H1 (cell line): ENCODE data around the gene CENPX.

Experiments
- ASH2L ChIP-seq: fragments of 200-600, 300-600 bp; sonication (generic); IDR thresholded peaks from one replicate; pipeline ENCODE4 v1.7.1; 2017; ENCODE audit warnings: low read length
- CEBPB ChIP-seq: IDR thresholded peaks from 2 replicates; pipeline ENCODE4 v1.6.1; 2012; ENCODE audit warnings: low read depth, low read length
- CREB1 ChIP-seq: IDR thresholded peaks from 2 replicates; pipeline ENCODE4 v1.6.1; 2012; ENCODE audit warnings: inconsistent platforms
- CTCF ChIP-seq, 3 experiments: IDR thresholded peaks; 1 replicate in 2 of 3; 2 replicates in 1 of 3; pipeline versions ENCODE4 v1.5.1 to v1.6.1; 2011; ENCODE audit warnings: low read length in 3 of 3, mild to moderate bottlenecking in 3 of 3, inconsistent platforms in 2 of 3, low read depth in 1 of 3, moderate library complexity in 1 of 3; ENCODE audit not compliant: insufficient read depth in 1 of 3; ENCODE audit errors: control extremely low read depth in 1 of 3
- EP300 ChIP-seq, 2 experiments: IDR thresholded peaks; 1 replicate in 1 of 2; 2 replicates in 1 of 2; pipeline ENCODE4 v1.6.1; 2011 to 2012; ENCODE audit warnings: low read depth in 2 of 2, low read length in 2 of 2, mild to moderate bottlenecking in 2 of 2, borderline replicate concordance in 1 of 2, inconsistent platforms in 1 of 2, moderate library complexity in 1 of 2
- EZH2 ChIP-seq: fragments of 200-600 bp; sonication (generic); IDR thresholded peaks from 2 replicates; pipeline ENCODE4 v1.7.1; 2012; ENCODE audit warnings: low read depth, mild to moderate bottlenecking, moderate library complexity, low read length, inconsistent platforms; ENCODE audit not compliant: severe bottlenecking
- POLR2A ChIP-seq, 2 experiments: IDR thresholded peaks; 1 replicate in 1 of 2; 2 replicates in 1 of 2; pipeline ENCODE4 v1.6.1; 2011; ENCODE audit warnings: low read depth in 2 of 2, low read length in 2 of 2, mild to moderate bottlenecking in 2 of 2; ENCODE audit errors: control extremely low read depth in 1 of 2
- POLR2AphosphoS5 ChIP-seq: IDR thresholded peaks from 2 replicates; pipeline ENCODE4 v1.6.1; 2011; ENCODE audit warnings: low read depth, low read length
- RAD21 ChIP-seq, 2 experiments: IDR thresholded peaks in 1 of 2; conservative IDR thresholded peaks in 1 of 2; 2 replicates each; pipeline ENCODE4 v1.6.1; 2011; ENCODE audit warnings: low read depth in 2 of 2, low read length in 2 of 2, improper control_type of control experiment in 1 of 2, inconsistent platforms in 1 of 2, mild to moderate bottlenecking in 1 of 2, moderate library complexity in 1 of 2
- SIN3A ChIP-seq, 2 experiments: IDR thresholded peaks in 1 of 2; conservative IDR thresholded peaks in 1 of 2; 2 replicates each; pipeline ENCODE4 v1.6.1; 2011 to 2012; ENCODE audit warnings: low read length in 2 of 2, improper control_type of control experiment in 1 of 2, low read depth in 1 of 2, mild to moderate bottlenecking in 1 of 2
- TF ChIP-seq, protein P1 (sequence below): IDR thresholded peaks from 2 replicates; pipeline ENCODE4 v1.6.1; 2011; ENCODE audit warnings: low read length, improper control_type of control experiment

GRCh38 chr17:81986606-81987005, 36.1 kb downstream of the CENPX start:
- TF ChIP-seq EP300 (IDR thresholded peaks at IDR 0.05; ENCODE audit: borderline replicate concordance in 1 of 2, low read depth in 2 of 2, low read length in 2 of 2) (no peak), RAD21 (IDR thresholded peaks at IDR 0.05 in 1 of 2, conservative IDR thresholded peaks at IDR 0.05 in 1 of 2; ENCODE audit: low read depth in 2 of 2, low read length in 2 of 2) (no peak), CEBPB (no peak), POLR2A (IDR thresholded peaks at IDR 0.05; ENCODE audit: control extremely low read depth in 1 of 2, low read depth in 2 of 2, low read length in 2 of 2) (no peak), ASH2L (no peak), CTCF (IDR thresholded peaks at IDR 0.05; ENCODE audit: control extremely low read depth in 1 of 3, insufficient read depth in 1 of 3, low read depth in 1 of 3, low read length in 3 of 3) (no peak), EZH2 (no peak), CREB1 (no peak), SIN3A (conservative IDR thresholded peaks at IDR 0.05 in 1 of 2, IDR thresholded peaks at IDR 0.05 in 1 of 2; ENCODE audit: low read depth in 1 of 2, low read length in 2 of 2) (no peak), POLR2AphosphoS5 (no peak)
- TF ChIP-seq, protein P1, sequence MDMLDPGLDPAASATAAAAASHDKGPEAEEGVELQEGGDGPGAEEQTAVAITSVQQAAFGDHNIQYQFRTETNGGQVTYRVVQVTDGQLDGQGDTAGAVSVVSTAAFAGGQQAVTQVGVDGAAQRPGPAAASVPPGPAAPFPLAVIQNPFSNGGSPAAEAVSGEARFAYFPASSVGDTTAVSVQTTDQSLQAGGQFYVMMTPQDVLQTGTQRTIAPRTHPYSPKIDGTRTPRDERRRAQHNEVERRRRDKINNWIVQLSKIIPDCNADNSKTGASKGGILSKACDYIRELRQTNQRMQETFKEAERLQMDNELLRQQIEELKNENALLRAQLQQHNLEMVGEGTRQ = no peak
